ENCODE measurements around the gene SLC6A6. TPM values are rescaled to one million over a fixed set of nuclear protein-coding genes. Genes with fewer than 3 reads are reported as not detected.

The SLC6A6 gene
- polyA plus RNA-seq, 1 donor from 2014 or later, result 7.6 TPM

DNA sequence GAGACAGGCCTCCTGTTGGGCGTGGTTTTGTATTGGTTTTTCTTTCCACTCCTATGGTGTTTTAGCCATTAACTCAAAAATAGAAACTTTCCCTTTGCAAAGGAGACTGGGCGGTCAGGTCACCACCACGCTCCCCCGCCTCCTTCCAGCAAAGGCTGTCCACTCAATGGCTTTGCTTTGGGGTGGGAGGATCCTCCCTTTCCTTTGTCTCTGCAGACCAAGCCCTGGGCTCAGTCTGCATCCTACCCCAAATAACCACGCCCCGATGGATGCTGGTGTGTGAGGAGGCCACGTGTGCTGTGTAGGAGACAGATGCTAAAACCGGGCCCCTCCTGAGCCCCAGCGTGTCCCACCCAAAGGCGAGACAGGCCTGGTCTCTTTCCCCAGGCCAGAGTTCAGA lies 69.3 kb downstream of the SLC6A6 start:
- H3K4me3 Mint-ChIP-seq, result no peak overlapping the region
- H3K9me3 Mint-ChIP-seq, result peaks cover 0 to under 1% (median 0%) of the 10 kb centered on the region in 3 donors
- H3K27ac Mint-ChIP-seq, result no peak overlapping the region
- no peaks in the 10 kb centered on the region for H3K27me3 Mint-ChIP-seq
- peaks cover 6% of the 10 kb centered on the region for H3K36me3 Mint-ChIP-seq
- peaks cover 0 to 3% (median 3%) of the 10 kb centered on the region in 3 donors for H3K4me1 Mint-ChIP-seq

DNA sequence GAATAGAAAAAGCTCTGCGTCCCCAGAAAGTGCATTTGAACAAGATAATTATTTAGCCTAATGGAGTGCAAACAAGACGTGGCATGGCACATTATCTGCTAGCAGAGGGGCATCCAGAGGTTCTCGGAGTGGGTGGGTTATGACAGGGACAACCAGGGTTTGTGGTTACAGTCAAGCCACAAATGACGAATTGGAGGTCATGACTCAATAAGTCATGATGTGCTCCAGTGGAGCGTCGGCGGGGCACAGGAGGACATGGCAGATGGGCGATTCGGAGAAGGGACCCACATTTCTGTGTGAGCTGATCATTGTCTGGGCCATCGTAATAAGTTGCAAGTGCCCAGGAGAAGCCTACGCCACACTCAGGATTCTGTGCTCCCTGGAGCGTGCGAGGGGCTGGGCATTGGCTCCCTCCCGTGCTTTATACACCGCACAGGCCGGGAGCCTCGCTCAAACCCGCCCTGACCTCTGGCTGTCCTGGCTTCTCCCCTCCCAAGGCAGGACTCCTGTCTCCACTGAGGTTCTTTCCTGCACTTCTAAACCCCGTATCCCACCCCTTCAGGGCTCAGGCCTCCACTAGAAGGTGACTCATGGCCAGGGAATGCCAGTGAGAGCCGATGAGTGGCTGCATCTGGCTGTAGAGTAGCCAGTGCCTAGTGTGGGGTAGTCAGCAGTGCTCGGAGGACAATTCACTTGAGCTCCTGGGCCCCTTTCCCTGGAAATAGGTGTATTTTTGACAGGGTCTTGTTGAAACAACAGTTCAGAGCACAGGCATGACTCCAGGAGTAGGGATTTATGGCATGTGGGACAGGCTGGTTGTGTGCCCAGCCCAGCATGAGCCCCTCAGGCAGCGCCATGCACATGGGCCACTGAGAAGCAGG lies 70.3 kb downstream of the SLC6A6 start:
- Mint-ChIP-seq H3K36me3 (peaks cover 5% of the 10 kb centered on the region), H3K27me3 (no peaks in the 10 kb centered on the region), H3K4me1 (peaks cover 0 to 3% (median 3%) of the 10 kb centered on the region in 3 donors), H3K4me3 (no peak overlapping the region), H3K9me3 (peaks cover 0 to 1% (median 0%) of the 10 kb centered on the region in 3 donors), H3K27ac (no peak overlapping the region)

DNA sequence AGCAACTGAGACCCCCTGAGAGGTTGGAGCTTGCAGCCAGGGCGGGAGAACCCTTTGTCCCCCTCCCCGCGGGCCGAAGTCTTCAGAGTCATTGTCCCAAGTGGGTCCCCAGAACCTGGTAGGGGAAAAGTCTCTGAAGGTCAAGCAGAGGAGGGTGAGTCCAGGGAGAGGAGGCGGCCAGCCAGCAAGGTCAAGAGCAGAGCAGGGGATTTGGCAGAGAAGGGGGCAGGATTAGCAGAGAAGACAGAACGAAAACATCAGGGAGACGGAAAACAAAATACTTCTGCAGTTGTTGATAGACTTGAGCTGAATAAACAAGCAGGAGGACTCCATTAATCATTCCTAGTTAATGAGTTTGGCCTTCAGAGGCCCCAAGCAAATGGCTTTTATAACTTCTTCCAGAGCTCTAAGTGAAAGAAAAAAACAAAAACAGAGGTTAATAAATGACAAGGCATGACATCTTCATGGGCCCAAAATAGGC lies 71.0 kb downstream of the SLC6A6 start:
- peaks cover 7% of the 10 kb centered on the region for H3K36me3 Mint-ChIP-seq
- H3K4me3 Mint-ChIP-seq, result no peak overlapping the region
- no peaks in the 10 kb centered on the region for H3K27me3 Mint-ChIP-seq
- peaks cover 0 to 1% (median 0%) of the 10 kb centered on the region in 3 donors for H3K9me3 Mint-ChIP-seq
- no peak overlapping the region for H3K27ac Mint-ChIP-seq
- no peaks in the 10 kb centered on the region for H3K4me1 Mint-ChIP-seq

DNA sequence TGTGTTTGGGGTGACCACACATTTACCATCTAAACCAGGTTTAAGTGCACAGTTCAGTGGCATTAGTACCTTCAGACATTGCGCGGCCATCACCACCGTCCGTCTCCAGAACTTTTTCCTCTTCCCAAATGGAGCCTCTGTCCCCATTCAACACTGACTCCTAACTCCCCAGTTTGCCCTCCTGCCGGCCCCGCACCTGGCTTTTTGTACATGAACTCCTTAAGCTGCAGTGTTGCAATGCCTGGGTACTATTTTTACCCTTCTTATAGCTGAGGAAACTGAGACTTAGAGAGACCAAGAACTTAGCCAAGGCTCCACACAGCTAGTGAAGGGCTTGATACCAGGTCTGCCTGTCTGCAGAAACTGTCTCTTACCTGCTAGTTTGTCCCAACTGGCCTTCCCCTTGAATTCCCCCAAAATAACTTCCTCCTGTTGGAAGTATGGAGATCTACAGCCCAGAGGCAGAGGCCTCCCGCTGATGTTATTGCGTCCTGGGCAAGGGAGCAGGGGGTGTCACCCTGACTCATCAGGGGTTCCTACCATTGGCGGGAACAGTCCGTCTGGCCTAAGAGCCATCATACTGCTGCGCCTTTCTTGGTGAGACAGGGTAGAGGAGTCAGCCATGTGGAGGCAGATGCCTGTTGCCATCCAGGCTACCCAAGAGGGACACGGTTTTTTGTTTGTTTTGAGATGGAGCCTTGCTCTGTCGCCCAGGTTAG lies 72.1 kb downstream of the SLC6A6 start:
- no peak overlapping the region for H3K4me3 Mint-ChIP-seq
- H3K9me3 Mint-ChIP-seq, result peaks cover 0 to 1% (median 0%) of the 10 kb centered on the region in 3 donors
- no peak overlapping the region for H3K27ac Mint-ChIP-seq
- no peaks in the 10 kb centered on the region for H3K27me3 Mint-ChIP-seq
- peaks cover 7% of the 10 kb centered on the region for H3K36me3 Mint-ChIP-seq
- H3K4me1 Mint-ChIP-seq, result no peaks in the 10 kb centered on the region

DNA sequence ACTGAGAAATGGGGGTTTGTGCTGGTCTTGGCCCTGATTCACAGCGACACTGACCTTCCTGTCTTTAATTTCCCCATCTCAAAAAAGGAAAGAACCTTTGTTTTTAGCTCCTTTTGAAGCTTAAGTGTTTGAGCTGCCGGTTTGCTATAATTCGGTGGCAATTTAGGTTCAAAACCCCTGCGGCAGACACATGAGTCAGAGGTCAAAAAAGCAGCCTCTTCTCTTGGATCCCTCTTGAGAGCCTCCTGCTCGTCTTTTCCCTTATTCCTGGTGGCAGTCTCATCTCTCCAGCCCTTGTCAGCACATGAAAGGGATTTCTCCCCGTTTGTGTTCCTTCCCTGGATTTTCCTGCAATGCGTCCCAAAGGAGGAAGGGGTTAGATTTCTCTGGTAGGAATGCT lies 73.2 kb downstream of the SLC6A6 start:
- peaks cover 0 to 1% (median 0%) of the 10 kb centered on the region in 3 donors for H3K9me3 Mint-ChIP-seq
- H3K27ac Mint-ChIP-seq, result no peak overlapping the region
- H3K27me3 Mint-ChIP-seq, result no peaks in the 10 kb centered on the region
- no peaks in the 10 kb centered on the region for H3K4me1 Mint-ChIP-seq
- no peak overlapping the region for H3K4me3 Mint-ChIP-seq
- H3K36me3 Mint-ChIP-seq, result peaks cover 7% of the 10 kb centered on the region

DNA sequence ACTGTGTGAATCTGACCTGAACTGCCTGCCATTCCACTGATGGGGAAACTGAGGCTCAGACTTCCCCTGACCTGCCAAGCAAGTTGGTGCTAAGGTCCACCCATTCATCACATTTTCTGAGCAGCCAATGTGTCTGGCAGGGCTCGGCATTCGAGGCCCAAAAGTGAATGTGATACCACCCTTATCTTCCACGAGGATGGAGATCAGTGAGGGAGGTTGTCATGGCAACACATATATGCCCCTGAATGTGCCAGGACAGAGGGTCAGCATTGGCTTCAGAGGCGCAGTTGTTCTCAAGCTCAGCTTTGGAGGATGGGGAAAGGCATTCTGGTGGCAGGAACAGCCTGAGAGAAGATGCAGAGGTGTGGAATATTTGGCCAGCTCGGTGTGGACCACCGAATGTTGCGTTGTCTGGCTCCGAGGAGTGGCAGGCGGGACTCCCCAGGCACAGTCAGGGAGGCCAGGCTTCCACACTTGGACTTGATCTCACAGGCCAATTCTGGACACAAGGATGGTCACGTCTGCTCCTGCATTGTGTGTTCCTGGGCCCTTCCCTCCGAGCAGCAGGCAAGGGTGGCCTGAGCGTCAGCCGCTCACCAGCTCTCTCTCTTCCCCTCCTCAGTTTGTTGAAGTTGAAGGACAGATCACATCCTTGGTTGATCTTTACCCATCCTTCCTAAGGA lies 74.3 kb downstream of the SLC6A6 start:
- Mint-ChIP-seq H3K27me3 (no peaks in the 10 kb centered on the region), H3K36me3 (peaks cover 7% of the 10 kb centered on the region), H3K27ac (no peak overlapping the region), H3K4me3 (no peak overlapping the region), H3K9me3 (peaks cover 0 to 1% (median 0%) of the 10 kb centered on the region in 3 donors), H3K4me1 (peaks cover 0 to 2% (median 0%) of the 10 kb centered on the region in 3 donors)

DNA sequence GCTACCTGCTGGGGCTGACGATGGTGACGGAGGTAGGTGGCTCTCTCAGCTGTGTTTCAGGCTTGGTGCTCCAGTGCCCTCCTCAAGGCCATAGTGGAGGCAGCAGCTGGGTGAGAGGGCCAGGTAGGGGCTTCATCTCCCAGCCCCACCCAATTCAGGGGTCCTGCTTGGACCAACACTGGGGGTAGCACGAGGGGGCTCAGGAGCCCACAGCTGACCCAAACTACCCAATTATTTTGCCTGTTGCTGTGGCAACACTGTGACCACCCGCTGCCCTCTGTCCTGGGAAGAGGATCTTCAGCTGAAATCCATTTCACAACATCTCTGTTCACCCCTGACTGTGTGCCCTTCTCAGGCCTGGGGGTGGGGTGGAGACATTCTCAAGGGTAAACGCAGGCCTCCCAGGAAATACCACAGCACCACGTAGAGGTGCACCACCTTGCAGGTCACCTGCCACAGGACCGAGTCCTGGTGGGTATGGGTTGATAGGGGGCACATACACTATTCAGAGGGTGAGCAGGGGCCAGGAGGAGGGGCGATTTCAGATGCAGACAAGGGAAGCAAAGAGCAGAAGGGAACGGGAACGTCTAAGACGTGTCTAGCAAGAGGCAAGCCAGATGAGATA lies 75.0 kb downstream of the SLC6A6 start:
- H3K27me3 Mint-ChIP-seq, result no peaks in the 10 kb centered on the region
- H3K4me1 Mint-ChIP-seq, result peaks cover 0 to 3% (median 0%) of the 10 kb centered on the region in 3 donors
- H3K36me3 Mint-ChIP-seq, result peaks cover 7% of the 10 kb centered on the region
- H3K4me3 Mint-ChIP-seq, result no peak overlapping the region
- no peak overlapping the region for H3K27ac Mint-ChIP-seq
- H3K9me3 Mint-ChIP-seq, result peaks cover 0 to 1% (median 0%) of the 10 kb centered on the region in 3 donors

DNA sequence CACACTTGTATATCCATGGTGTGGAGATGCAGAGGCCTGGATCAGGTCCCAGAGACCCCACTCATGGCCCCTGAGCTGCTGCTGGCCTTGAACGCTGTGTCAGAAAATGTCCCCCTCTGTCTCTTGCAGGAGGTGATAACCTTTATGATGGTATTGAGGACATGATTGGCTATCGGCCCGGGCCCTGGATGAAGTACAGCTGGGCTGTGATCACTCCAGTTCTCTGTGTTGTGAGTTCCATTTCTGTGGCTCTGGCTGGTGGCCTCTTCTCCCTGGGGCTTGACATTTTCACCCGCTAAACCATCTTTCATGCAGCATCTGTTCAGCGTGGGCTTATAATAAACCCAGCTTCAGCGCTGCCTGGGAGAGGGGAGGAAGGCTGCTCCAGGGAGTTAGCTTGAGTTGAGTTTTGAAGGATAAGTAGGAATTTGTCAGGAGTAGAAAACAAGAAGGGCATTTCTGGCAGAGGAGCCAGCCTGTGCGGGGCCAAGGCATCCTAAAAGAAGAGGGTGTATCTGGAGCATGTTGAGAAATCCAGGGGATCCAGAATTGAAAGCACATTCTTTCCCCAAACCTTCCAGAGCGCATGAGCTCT lies 76.6 kb downstream of the SLC6A6 start:
- no peak overlapping the region for H3K4me3 Mint-ChIP-seq
- peak overlapping the region in 1 of 3 donors; percentile 67 for H3K27ac Mint-ChIP-seq
- H3K9me3 Mint-ChIP-seq, result peaks cover 0 to 1% (median 0%) of the 10 kb centered on the region in 3 donors
- peaks cover 0 to 3% (median 0%) of the 10 kb centered on the region in 3 donors for H3K4me1 Mint-ChIP-seq
- no peaks in the 10 kb centered on the region for H3K27me3 Mint-ChIP-seq
- H3K36me3 Mint-ChIP-seq, result peaks cover 3% of the 10 kb centered on the region

DNA sequence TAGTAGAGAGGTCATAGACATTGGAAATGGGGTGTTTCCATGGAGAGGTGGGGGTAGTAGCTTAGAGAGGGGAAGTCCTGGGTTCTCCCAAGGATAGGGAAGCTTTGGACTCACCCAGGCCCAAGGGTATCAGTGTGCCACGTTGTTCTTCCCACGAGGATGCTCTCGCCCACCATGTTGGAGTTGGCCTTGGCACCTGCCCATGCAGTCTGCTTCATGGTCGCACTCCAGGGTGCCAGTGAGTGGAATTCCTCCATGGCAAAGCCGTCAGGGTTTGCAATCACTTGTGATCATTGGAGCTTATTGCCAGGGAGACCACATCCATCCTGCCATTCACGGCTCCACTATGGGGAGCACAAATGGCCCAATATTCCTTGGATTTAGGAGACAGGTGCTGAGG lies 77.2 kb downstream of the SLC6A6 start:
- peaks cover 0 to 3% (median 0%) of the 10 kb centered on the region in 3 donors for H3K4me1 Mint-ChIP-seq
- H3K27me3 Mint-ChIP-seq, result no peaks in the 10 kb centered on the region
- H3K4me3 Mint-ChIP-seq, result no peak overlapping the region
- peaks cover 0 to 1% (median 0%) of the 10 kb centered on the region in 3 donors for H3K9me3 Mint-ChIP-seq
- H3K36me3 Mint-ChIP-seq, result peaks cover 3% of the 10 kb centered on the region
- peak overlapping the region in 1 of 3 donors; percentile 53 for H3K27ac Mint-ChIP-seq

DNA sequence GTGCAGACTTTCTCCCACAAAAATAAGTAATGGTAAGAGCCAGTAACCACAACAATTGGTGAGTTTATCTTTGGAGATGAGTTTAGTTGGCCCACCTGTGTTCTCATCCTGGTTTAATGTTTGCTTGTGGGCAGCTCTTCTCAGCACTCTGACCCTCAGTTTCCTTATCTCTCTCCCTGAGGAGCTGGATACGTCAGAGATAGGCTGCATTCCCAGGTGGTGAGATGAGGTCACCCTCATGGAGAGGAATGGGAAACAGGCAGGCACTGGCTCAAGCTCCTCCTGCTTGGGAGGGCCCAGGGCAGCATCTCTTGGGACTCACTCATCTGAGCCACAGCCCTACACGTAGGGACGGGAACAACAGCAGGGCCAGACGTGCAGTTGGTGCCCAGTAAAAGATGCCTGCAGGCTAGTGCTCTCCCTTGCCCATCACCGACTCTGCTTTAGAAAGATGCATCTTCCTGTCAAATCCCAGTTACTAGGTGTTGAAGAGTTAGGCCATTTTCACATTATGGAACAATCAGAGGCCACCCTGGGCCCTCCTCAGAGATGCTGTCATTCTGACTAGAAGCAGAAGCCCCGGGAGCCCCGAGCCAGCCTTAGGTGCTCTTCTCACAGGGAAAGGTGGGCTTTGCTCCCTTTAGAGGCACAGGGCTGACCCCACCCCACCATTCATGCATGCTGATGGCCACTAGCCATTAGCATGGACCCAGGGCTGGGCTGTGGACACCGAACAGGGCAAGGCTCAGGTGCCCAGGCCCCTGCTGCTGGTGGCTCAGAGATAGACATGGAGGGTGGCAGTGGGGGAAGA lies 78.0 kb downstream of the SLC6A6 start:
- Mint-ChIP-seq H3K27ac (no peak overlapping the region), H3K4me1 (peaks cover 0 to 6% (median under 1%) of the 10 kb centered on the region in 3 donors), H3K9me3 (peaks cover 0 to 1% (median 0%) of the 10 kb centered on the region in 3 donors), H3K36me3 (peaks cover 3% of the 10 kb centered on the region), H3K4me3 (no peak overlapping the region), H3K27me3 (no peaks in the 10 kb centered on the region)

DNA sequence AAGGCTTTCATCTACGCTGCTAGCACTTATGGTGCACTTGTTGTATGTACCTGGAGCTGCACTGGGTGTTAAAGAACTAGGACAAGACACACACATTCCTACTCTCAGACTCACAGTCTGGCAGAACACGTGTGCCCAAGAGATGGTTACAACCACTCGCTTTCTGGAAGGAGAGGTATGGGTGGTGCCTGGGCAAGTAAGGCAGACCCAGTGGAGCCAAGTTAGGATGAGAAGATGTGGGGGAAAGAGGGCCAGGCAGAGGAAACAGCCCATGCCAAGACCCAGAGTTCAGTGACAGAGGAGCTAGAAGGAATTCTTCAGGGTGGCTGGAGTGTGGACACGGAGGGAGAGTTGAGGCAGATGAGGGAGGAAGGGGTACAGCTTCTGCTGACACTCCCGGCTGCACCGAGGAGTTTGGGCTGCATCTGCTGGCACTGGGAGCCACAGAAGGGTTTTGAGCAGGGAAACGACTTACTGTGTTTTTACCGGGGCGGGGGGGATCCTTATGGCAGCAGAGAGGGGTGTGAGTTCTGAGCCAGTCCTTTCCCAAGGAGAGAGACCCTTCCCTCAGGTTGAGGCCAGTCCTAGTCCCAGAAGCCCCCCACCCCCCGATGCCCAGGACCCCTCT lies 78.7 kb downstream of the SLC6A6 start:
- peak overlapping the region in 1 of 3 donors; percentile 46 for H3K27ac Mint-ChIP-seq
- H3K36me3 Mint-ChIP-seq, result peaks cover 3% of the 10 kb centered on the region
- H3K27me3 Mint-ChIP-seq, result no peaks in the 10 kb centered on the region
- H3K4me3 Mint-ChIP-seq, result no peak overlapping the region
- peaks cover 0 to 1% (median 0%) of the 10 kb centered on the region in 3 donors for H3K9me3 Mint-ChIP-seq
- H3K4me1 Mint-ChIP-seq, result peaks cover 0 to 8% (median 2%) of the 10 kb centered on the region in 3 donors

DNA sequence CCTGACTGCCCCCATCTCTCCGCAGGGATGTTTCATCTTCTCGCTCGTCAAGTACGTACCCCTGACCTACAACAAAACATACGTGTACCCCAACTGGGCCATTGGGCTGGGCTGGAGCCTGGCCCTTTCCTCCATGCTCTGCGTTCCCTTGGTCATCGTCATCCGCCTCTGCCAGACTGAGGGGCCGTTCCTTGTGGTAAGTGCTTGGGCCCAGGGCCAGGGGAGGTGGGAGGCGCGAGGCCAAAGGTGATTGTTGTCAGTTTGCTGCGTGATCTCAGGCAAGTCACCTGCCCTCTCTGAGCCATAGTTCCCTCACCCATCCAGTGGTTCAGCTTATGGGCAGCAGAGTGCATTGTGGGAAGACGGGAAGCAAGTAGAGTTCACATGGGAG lies 79.2 kb downstream of the SLC6A6 start:
- peak overlapping the region in 1 of 3 donors; percentile 95 for H3K27ac Mint-ChIP-seq
- peaks cover 0 to 1% (median 0%) of the 10 kb centered on the region in 3 donors for H3K9me3 Mint-ChIP-seq
- no peak overlapping the region for H3K4me3 Mint-ChIP-seq
- peaks cover 0 to 8% (median 2%) of the 10 kb centered on the region in 3 donors for H3K4me1 Mint-ChIP-seq
- H3K36me3 Mint-ChIP-seq, result peaks cover 3% of the 10 kb centered on the region
- no peaks in the 10 kb centered on the region for H3K27me3 Mint-ChIP-seq

DNA sequence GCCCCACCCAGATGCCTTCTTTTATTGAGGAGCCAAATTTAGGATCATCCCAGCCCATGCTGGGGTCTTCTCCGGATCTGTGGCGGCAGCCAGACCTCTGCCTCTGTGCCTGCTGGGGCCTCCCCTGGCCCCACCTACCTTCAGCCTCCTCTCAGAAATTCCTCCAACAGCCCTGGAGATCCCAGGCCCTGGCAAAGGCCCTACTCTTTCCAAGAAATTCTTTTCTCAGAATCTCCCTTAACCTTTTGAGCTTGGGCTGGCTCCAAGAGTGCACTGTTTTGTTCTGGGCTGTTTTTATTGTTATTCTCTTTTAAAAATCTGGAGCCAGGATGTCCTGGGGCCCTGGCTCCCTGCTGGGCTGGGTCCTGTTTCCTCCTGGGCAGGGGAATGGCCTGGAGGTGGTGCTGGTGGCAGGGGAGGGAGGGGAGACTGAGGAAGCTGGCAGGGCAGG lies 79.9 kb downstream of the SLC6A6 start:
- Mint-ChIP-seq H3K36me3 (peaks cover 3% of the 10 kb centered on the region), H3K27me3 (no peaks in the 10 kb centered on the region), H3K4me3 (no peak overlapping the region), H3K9me3 (no peaks in the 10 kb centered on the region), H3K27ac (no peak overlapping the region), H3K4me1 (peaks cover 0 to 8% (median 2%) of the 10 kb centered on the region in 3 donors)

All from IgD-negative memory B cell (primary cell).